Activated CD4-positive, CD25-positive, alpha-beta regulatory T cell treated with anti-CD3 and anti-CD28 coated beads, Interleukin-2, amount 50 U/mL, for 72 hours (primary cell): ENCODE measurements around the gene PALM3.
"Not testable (repeated sequence)": the region's sequence is repeated elsewhere in the genome, so short reads cannot be mapped to it uniquely, and the experiment has no call there.

Experiments used
- DNase-seq: peaks from one replicate; pipeline ENCODE4 v3.0.0; 2021

PALM3 gene

GRCh38 chr19:14028901-14029300 is 33.0 kb downstream of the PALM3 start:
- no peak for DNase-seq

GRCh38 chr19:14027856-14028450 is 33.9 kb downstream of the PALM3 start, which contains the start of gene RLN3:
Gene RLN3 (plus strand): TSS chr19:14028148. CDS start chr19:14028205, 57 bp downstream.
- no peak for DNase-seq

GRCh38 chr19:14026652-14027192 is 35.2 kb downstream of the PALM3 start:
- not testable (repeated sequence) for DNase-seq

GRCh38 chr19:14023404-14024235 is 38.3 kb downstream of the PALM3 start:
- no peak for DNase-seq

- no peak for DNase-seq
Measured at GRCh38 chr19:14022469-14022868, 39.4 kb downstream of the PALM3 start.

GRCh38 chr19:14021474-14021873 is 40.4 kb downstream of the PALM3 start:
- DNase-seq, result no peak

- not testable (repeated sequence) for DNase-seq
Measured at GRCh38 chr19:14019739-14020138, 42.1 kb downstream of the PALM3 start.

GRCh38 chr19:14019100-14019499 is 42.8 kb downstream of the PALM3 start:
- DNase-seq, result no peak

- no peak for DNase-seq
Measured at GRCh38 chr19:14015524-14016035, 46.3 kb downstream of the PALM3 start.

- no peak for DNase-seq
Measured at GRCh38 chr19:14012378-14012915, 49.4 kb downstream of the PALM3 start.

- no peak for DNase-seq
Measured at GRCh38 chr19:14006766-14007562, 54.9 kb downstream of the PALM3 start.

- DNase-seq, result peak; percentile 100
Measured at GRCh38 chr19:14006085-14006765, 55.7 kb downstream of the PALM3 start, which contains the start of gene RFX1. Gene RFX1 (minus strand): TSS chr19:14006320. CDS start chr19:13993843, 12,477 bp downstream.

GRCh38 chr19:14005349-14006084 is 56.4 kb downstream of the PALM3 start:
- peak; percentile 90 for DNase-seq

GRCh38 chr19:14004619-14005348 is 57.1 kb downstream of the PALM3 start:
- no peak for DNase-seq
